GM23248 (cell line): ENCODE measurements around the gene SH3RF3. TPM values are rescaled to one million over a fixed set of nuclear protein-coding genes. Genes with fewer than 3 reads are reported as not detected.

Source experiments
- DNase-seq: peaks from one replicate; pipeline ENCODE4 v3.0.0-alpha.2; 2015
- H2AFZ ChIP-seq: fragments of 200-600 bp; sonication (generic); 2 replicates; pipeline ENCODE4 v1.6.1; 2016; ENCODE audit warnings: antibody characterized with exemption
- H3F3A ChIP-seq: fragments of 200-600 bp; sonication (generic); 2 replicates; pipeline ENCODE4 v1.6.1; 2016; ENCODE audit warnings: mild to moderate bottlenecking, antibody characterized with exemption, mixed run types; ENCODE audit not compliant: insufficient read depth
- H3K27ac ChIP-seq: fragments of 200-600 bp; sonication (generic); 2 replicates; pipeline ENCODE4 v1.5.1; 2016; ENCODE audit warnings: mild to moderate bottlenecking
- H3K27me3 ChIP-seq: fragments of 200-600 bp; sonication (generic); replicated peaks from 2 replicates; pipeline ENCODE4 v1.6.1; 2016; ENCODE audit warnings: mild to moderate bottlenecking; ENCODE audit not compliant: insufficient read depth
- H3K36me3 ChIP-seq: fragments of 200-600 bp; sonication (generic); 2 replicates; pipeline ENCODE4 v1.6.1; 2016; ENCODE audit warnings: low read depth, mild to moderate bottlenecking
- H3K4me1 ChIP-seq: fragments of 200-600 bp; sonication (generic); 2 replicates; pipeline ENCODE4 v1.6.1; 2016; ENCODE audit warnings: mild to moderate bottlenecking; ENCODE audit not compliant: insufficient read depth
- H3K4me2 ChIP-seq: fragments of 200-600 bp; sonication (generic); one replicate; pipeline ENCODE4 v1.6.1; 2016; ENCODE audit warnings: mild to moderate bottlenecking; ENCODE audit not compliant: unreplicated experiment
- H3K4me3 ChIP-seq: fragments of 200-600 bp; sonication (generic); 2 replicates; pipeline ENCODE4 v1.5.1; 2016; ENCODE audit warnings: mild to moderate bottlenecking
- H3K79me2 ChIP-seq: fragments of 200-600 bp; sonication (generic); 2 replicates; pipeline ENCODE4 v1.6.1; 2016; ENCODE audit warnings: mild to moderate bottlenecking; ENCODE audit not compliant: insufficient read depth
- H3K9ac ChIP-seq: fragments of 200-600 bp; sonication (generic); 2 replicates; pipeline ENCODE4 v1.6.1; 2016; ENCODE audit warnings: mild to moderate bottlenecking
- H3K9me2 ChIP-seq: fragments of 200-600 bp; sonication (generic); 2 replicates; pipeline ENCODE4 v1.6.1; 2016; ENCODE audit warnings: mixed run types, mild to moderate bottlenecking, moderate library complexity; ENCODE audit not compliant: insufficient read depth
- H3K9me3 ChIP-seq: fragments of 200-600 bp; sonication (generic); one replicate; pipeline ENCODE4 v1.6.1; 2017; ENCODE audit warnings: low read depth
- H4K20me1 ChIP-seq: fragments of 200-600 bp; sonication (generic); 2 replicates; pipeline ENCODE4 v1.6.0; 2016; ENCODE audit not compliant: insufficient read depth
- EZH2 ChIP-seq: fragments of 200-600 bp; sonication (generic); IDR thresholded peaks from 2 replicates; pipeline ENCODE4 v1.6.1; 2018; ENCODE audit warnings: antibody characterized with exemption, mild to moderate bottlenecking; ENCODE audit not compliant: insufficient read depth, poor library complexity, severe bottlenecking
- EZH2phosphoT487 ChIP-seq: fragments of 200-600 bp; sonication (generic); IDR thresholded peaks from 2 replicates; pipeline ENCODE4 v1.6.1; 2018; ENCODE audit warnings: antibody characterized with exemption, moderate library complexity, mild to moderate bottlenecking, low read depth; ENCODE audit not compliant: insufficient read depth
- WGBS, 2 experiments: methylation state at CpG; one replicate each; pipeline ENCODE4 v1.1.6; 2015 to 2017; ENCODE audit warnings: low lambda C conversion rate in 2 of 2, low coverage in 1 of 2; ENCODE audit errors: missing lambda C conversion rate in 2 of 2; 5-methylcytosine and 5-hydroxymethylcytosine counted together
- in situ Hi-C: fragments of 300-500 bp; cut with MboI; formaldehyde crosslinking; loops from 2 replicates; pipeline ENCODE4 v1.15.0; 2020
- polyA plus RNA-seq: library from polyadenylated mRNA; unstranded; fragments of >200 nt; fragmentation: Nextera tagmentation; extraction: Ambion mirVana; gene quantifications from 2 replicates; pipeline ENCODE4 v1.2.1, GENCODE V29; 2016
- total RNA-seq: library from RNA; depleted of rRNA; stranded (reverse); fragments of >200 nt; shearing (Covaris generic); gene quantifications from 2 replicates; pipeline ENCODE4 v1.2.3, GENCODE V29; 2014

SH3RF3 gene
- total and polyA plus RNA-seq, 2 experiments from 2014 or later: 1.5 to 5.2 TPM

GRCh38 chr2:109527079-109527478 is 398.1 kb downstream of the SH3RF3 start:
- 89 to 94% methylated on average over 6 of the region's 6 CpGs for WGBS, 2 experiments
- in situ Hi-C loops: no loop called here

GRCh38 chr2:109527846-109528705 is 399.1 kb downstream of the SH3RF3 start:
- no peaks in the 10 kb centered on the region for H3K36me3 ChIP-seq
- H3F3A ChIP-seq: no peaks in the 10 kb centered on the region
- no peak for TF ChIP-seq EZH2
- TF ChIP-seq EZH2phosphoT487: no peak
- H2AFZ ChIP-seq: no peak overlapping the region
- WGBS, 2 experiments: 80% methylated on average over 16 of the region's 16 CpGs
- no peak overlapping the region for H3K4me3 ChIP-seq
- no peaks in the 10 kb centered on the region for H3K9me3 ChIP-seq
- no peak overlapping the region for H3K4me2 ChIP-seq
- H3K27ac ChIP-seq: no peak overlapping the region
- no peaks in the 10 kb centered on the region for H4K20me1 ChIP-seq
- in situ Hi-C loops: no loop called here
- no peaks in the 10 kb centered on the region for H3K79me2 ChIP-seq
- peaks cover 9% of the 10 kb centered on the region for H3K27me3 ChIP-seq
- no peak for DNase-seq
- no peaks in the 10 kb centered on the region for H3K9me2 ChIP-seq
- no peaks in the 10 kb centered on the region for H3K4me1 ChIP-seq
- no peak overlapping the region for H3K9ac ChIP-seq

More at GRCh38 chr2:109527079-109527478, 398.1 kb downstream of the SH3RF3 start:
- H3K9ac ChIP-seq: no peak overlapping the region
- H3K9me3 ChIP-seq: no peaks in the 10 kb centered on the region
- no peaks in the 10 kb centered on the region for H3F3A ChIP-seq
- no peaks in the 10 kb centered on the region for H3K9me2 ChIP-seq
- no peak overlapping the region for H3K27ac ChIP-seq
- no peaks in the 10 kb centered on the region for H3K36me3 ChIP-seq
- no peak overlapping the region for H2AFZ ChIP-seq
- no peak overlapping the region for H3K4me2 ChIP-seq
- no peaks in the 10 kb centered on the region for H4K20me1 ChIP-seq
- TF ChIP-seq EZH2phosphoT487 (no peak), EZH2 (no peak)
- no peak overlapping the region for H3K4me3 ChIP-seq
- H3K79me2 ChIP-seq: no peaks in the 10 kb centered on the region
- no peak for DNase-seq
- H3K4me1 ChIP-seq: no peaks in the 10 kb centered on the region
- peaks cover 9% of the 10 kb centered on the region for H3K27me3 ChIP-seq

DNA sequence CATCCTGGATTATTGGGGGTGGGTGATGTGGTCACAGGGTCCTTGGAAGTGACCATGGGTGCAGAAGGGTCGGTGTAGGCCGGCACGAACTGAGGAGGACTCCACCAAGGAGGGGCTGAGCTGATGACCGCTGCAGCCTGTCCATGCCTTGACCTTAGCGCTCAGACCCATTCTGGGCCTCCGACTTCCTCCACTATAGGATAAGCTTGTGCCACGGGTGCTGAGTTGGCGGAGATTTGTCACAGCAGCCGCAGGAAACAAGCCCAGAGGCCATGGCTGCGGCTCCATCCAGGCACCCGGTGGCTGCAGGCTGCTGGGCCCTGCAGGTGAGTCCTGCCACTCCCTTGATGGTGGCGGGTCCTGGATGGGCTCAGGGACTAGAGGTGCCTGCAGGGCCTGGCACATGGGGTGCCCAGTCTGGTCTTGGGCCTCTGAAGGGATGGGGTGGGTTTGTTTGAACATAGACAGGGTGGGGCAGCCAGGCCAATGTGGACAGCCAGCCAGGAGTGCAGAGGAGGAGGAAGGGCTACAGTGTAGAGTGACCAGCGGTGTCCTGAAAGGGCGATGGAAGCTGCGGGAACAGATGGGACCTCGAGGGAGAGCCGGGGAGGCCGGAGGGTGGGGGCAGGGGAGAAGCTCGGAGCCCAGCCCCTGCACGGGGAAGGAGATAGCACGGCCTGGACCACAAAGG is 400.0 kb downstream of the SH3RF3 start:
- H3K27ac ChIP-seq: no peak overlapping the region
- no peaks in the 10 kb centered on the region for H3F3A ChIP-seq
- no peak overlapping the region for H3K4me2 ChIP-seq
- no peaks in the 10 kb centered on the region for H4K20me1 ChIP-seq
- no peaks in the 10 kb centered on the region for H3K4me1 ChIP-seq
- no peak overlapping the region for H3K9ac ChIP-seq
- WGBS, 2 experiments: 84 to 90% methylated on average over 21 of the region's 21 CpGs
- no peaks in the 10 kb centered on the region for H3K9me3 ChIP-seq
- TF ChIP-seq EZH2phosphoT487: no peak
- no peak for TF ChIP-seq EZH2
- H3K4me3 ChIP-seq: no peak overlapping the region
- in situ Hi-C loops: no loop called here
- H2AFZ ChIP-seq: no peak overlapping the region
- no peaks in the 10 kb centered on the region for H3K9me2 ChIP-seq
- peaks cover 9% of the 10 kb centered on the region for H3K27me3 ChIP-seq
- H3K79me2 ChIP-seq: no peaks in the 10 kb centered on the region
- DNase-seq: no peak
- H3K36me3 ChIP-seq: no peaks in the 10 kb centered on the region

GRCh38 chr2:109529532-109530449 is 400.8 kb downstream of the SH3RF3 start:
- H4K20me1 ChIP-seq: no peaks in the 10 kb centered on the region
- H3K4me3 ChIP-seq: no peak overlapping the region
- no peaks in the 10 kb centered on the region for H3K36me3 ChIP-seq
- H3K27me3 ChIP-seq: peaks cover 9% of the 10 kb centered on the region
- H3K4me2 ChIP-seq: no peak overlapping the region
- H3K9me2 ChIP-seq: no peaks in the 10 kb centered on the region
- TF ChIP-seq EZH2 (no peak), EZH2phosphoT487 (no peak)
- H3F3A ChIP-seq: no peaks in the 10 kb centered on the region
- DNase-seq: peak; percentile 26
- 35 to 37% methylated on average over 16 of the region's 16 CpGs for WGBS, 2 experiments
- in situ Hi-C loops: no loop called here
- no peaks in the 10 kb centered on the region for H3K79me2 ChIP-seq
- no peak overlapping the region for H3K9ac ChIP-seq
- H3K27ac ChIP-seq: no peak overlapping the region
- no peak overlapping the region for H2AFZ ChIP-seq
- peaks cover under 1% of the 10 kb centered on the region; the same call in 1 of the 2 replicates for H3K4me1 ChIP-seq
- no peaks in the 10 kb centered on the region for H3K9me3 ChIP-seq
